Inflammatory macrophage treated with lipopolysaccharide for 4 hours (primary cell): ENCODE measurements around the gene ESRRG.
"Not testable (repeated sequence)": the region's sequence is repeated elsewhere in the genome, so short reads cannot be mapped to it uniquely, and the experiment has no call there.

Source experiments
- DNase-seq: peaks from one replicate; pipeline ENCODE4 v3.0.0-alpha.2; 2020

The ESRRG gene

DNA sequence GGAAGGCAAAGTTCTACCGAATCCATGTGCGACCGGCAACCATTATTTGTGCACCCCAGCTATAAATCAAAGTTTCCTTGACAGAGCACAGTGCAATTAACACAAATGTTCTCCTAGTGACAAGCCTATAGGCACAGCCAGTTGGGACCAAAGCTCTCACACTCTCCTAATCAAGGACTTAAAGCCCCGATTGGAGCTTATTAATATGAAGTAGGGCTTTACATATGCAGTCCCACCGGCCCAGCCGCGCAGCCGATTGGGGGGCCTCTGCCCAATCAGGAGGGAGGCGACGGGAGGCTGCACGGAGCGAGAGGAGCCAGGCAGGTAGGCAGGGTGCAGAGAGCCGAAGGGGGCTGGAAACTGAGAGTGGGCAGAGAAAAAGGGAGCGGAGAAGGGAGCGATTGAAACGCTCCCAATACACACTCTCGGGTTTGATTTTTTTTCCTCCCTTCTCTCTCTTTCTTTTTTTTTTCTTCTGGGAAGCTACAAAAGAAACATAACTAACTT, at the start of gene ESRRG:
TSS of gene ESRRG (minus strand) at position 156 of the 507 bp plus-strand sequence. CDS start at position 26, 130 bp downstream.
- no peak for DNase-seq

DNA sequence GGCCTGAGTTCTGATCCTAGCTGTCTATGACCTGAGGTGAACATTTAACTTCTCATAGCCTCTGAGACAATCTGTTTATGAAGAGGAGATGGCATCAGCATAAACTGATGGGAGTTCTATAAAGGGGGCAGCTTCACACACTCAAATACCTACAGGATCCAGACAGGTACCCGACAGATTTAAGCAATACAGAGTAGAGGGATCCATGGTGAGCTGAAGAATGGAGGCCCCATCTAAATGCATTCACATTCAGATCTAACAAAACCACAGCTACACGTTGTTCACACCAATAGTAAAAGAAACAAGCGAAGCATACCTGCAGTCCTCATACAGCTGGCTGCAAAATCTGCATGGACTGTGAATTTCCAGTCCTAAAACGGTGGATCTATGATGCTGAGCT, 48.7 kb upstream of the ESRRG start:
- no peak for DNase-seq

DNA sequence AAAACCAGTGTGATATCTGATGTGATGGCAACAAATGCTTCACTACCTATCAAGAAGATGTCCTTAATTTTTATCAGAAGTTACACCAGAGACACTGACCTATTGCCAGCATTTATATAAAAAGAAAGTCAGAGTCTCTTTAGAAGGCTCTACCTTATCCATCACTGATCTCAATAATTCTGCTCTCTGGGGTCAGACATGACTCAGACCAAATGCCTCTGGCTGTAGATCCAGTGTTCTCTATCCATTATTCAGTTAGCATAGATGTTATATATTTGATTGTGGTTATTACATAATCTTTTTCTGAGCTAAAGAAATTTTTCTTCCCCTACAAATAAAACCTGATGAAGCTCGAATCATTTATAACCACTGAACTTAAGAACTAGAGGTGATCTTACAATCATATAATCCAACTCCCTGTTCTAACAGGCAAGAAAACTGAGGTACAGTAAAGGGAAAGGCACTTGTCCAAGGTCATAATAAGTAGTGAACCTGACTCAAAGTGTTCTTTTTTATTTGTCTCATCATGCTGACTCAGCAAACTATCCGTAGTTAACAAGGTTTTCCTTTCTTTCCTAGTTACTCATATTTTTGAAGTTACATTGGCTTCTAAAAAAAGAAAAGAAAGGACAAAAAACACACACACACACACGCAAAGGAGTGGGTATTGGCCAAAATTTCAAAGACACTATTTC, 43.6 kb upstream of the ESRRG start:
- DNase-seq, result no peak

DNA sequence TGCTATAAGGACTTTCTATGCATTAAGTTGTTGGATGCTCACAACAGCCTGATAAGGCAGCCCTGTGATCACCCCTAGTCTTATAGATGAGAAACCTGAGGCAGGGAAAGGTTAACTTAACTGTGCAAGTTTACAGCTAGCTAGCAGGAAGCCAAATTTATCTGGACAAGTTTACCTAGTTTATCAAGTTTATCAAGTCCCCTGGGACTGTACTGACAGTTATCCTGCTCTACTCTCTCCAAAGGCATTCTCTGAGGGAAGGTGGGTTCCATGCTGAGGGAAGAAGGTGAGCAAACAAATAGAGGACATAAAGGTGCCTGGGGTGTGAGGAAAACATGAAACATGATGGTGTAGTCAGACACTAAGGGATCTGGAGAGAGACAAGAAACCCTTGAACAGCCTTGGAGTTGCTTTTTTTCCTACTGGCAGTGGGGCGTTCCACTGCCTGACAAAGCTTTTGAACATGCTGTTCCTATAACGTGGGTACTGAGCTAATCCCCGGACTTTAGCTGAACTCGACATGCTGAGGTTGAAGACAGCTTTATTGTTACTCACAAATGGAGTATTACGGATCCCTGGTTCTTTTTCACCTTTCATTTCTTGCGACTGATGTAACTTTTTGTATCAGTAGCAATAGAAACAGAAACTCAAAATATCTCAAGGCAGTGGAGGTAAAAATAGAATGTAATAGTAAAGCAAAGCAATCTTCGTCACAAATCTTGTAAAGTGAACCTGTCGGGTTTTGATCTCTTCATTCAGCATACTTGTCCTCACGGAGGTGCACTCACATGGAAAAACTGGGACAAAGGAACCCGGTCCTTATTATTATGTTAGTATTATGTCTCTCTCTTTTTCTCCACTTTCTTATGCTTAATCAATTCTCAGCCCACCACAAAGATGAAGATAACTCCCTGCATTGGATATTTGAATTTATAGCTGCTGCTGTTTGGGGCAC, 42.4 kb upstream of the ESRRG start:
- no peak for DNase-seq

DNA sequence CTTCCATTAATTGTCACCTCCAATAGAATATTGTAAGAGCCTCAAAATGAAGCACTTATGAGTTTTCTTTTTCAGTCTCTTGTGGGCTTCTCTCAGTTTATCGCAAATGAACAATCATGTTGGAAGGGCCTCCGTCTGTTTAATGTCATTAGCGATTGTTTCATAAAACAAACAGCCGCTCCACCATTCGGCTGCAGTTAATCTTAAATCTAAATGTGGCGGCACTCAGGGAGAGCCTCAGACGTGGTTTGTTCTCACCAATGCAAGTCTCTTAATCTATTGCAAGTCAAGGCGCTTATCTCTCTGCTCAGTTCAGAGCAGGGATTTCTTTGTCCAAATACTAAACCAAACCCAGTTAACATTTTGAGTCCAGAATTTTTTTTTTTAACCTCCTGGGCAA, 34.9 kb upstream of the ESRRG start:
- DNase-seq, result no peak

DNA sequence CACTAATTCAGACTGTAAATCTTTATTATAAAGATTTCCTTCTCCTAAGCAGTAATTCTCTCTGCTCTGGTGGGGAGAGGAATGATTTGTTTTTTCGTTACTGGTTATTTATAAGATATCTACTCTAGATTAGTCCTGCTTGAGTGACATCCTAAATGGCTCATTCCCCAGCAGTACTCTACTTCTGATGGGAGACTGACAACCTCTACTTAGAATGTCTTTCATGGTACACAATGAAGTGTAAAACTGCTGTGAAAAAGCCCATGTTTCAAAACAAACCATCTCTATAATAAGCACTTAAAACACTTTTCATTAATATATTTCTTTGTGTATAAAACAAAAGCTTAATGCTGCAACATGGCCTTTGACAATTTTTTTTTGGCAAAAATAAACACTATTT, 33.9 kb upstream of the ESRRG start:
- DNase-seq, result no peak

DNA sequence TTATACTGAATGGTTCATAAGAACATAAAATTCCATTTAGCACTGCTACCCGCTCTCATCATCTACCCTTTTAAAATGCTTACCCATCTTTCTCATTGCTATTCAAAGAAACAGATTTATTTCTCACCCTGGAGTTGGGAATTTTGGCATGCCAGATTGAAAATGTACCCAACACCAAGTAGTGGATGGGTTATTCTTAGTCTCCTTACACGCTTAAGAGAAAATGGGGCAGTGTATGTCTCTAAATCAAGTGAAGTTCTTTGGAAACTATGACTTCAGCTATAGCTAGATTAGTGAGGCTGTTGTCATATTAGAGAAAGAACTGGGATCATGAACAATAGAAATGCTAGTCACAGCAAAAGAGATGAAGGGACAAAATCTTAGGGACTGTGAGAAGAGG, 27.7 kb upstream of the ESRRG start:
- DNase-seq, result no peak

DNA sequence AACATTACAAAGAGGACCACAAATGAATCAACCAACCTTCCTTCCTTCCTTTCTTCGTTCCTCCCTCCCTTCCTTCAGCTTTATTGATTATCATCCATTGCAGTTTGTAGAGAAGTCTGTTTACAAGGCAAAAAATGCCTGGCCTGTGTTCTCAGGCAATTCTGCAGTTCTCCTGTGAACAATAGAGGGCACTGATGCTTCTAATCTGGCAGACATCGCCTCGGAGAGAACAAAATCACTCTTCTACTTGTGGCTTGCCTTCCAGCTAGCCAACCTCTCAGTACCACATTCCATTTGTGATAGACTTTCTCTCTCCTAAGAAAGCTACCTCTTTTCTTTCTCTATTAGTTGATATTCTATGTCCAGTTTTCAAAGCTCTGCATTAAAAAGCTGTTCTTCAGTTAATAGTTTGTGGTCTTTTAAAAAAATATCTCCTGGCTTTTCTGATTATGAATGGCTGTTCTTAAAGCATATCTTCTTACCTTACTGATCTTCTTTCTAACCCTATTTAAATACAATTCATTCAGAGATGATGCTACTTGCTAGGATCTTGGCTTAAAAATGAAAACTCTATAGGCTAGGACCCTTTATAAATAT, 26.9 kb upstream of the ESRRG start:
- no peak for DNase-seq

DNA sequence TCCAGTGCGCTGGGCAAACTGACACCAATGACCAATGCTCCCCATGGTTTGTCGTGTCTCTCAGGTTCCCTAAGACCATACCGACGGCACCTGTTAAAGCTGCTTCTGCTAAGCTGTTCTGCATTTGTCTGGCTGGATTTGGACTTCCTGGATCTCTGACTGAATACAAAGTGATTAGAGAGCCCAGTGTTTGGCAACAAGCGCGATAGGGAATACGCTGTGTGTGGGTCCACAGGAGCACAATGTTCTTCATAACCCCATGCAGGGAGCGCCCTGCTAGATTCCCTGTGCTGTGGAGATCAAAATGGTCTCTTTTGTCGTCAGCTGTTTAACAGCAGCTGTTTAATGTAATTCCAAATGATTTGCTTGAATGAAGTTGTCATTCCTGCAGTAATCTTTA, 26.0 kb upstream of the ESRRG start:
- no peak for DNase-seq

DNA sequence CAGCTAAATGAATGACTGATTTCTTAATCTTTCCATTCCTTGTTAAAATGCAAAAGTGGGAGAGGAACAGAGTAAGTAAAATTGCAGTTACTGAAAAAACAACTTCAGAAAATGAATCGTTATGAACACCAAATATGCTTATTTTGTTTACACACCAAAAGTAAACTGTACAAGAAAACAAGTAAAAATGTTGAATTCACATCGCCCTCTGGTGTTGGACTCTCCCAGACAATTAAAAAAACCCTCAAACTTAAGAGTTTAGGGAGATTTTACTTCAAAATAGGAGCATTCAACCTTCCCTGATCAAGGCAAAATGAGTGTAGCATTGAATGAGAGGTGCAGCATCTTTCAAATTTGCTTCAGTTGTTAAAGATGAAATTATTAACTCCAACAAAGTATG, 19.4 kb upstream of the ESRRG start:
- DNase-seq, result no peak

DNA sequence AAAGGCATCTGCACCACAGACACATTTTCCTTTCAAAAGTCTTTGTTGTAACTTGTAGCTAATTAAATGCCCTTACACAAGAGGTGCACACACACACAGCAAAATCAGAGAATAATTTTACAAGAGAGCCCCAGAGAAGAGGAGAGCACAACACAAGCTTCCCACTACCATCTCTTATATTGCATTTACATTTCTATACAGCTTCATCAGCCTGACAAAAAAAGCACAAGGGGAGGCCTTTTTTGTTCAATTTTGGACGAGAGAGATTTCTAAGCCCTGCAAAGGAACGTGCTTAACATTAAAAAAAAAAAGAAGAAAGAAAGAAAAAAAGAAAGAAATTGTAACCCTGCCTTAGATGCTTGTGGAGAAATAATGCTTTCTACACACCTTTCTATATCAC, 17.1 kb upstream of the ESRRG start:
- no peak for DNase-seq

DNA sequence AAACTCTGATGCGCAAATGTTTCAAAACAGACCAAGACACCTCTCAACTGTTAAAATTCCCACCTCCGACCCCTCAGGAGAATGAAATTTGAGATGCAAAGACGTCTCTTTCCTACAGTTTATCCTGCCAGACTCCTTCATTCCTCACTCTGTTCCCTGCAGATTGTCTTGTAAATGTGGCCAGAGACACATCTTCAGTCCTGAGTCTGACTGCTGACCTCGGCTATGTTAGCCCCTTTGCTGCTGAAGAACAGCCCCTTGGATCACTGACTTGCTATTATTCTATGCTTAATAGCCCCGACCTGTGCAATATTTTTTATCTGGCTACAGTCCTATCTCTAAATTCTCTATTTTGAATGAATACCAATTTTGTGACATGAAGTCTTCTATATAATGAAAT, 16.6 kb upstream of the ESRRG start:
- no peak for DNase-seq

DNA sequence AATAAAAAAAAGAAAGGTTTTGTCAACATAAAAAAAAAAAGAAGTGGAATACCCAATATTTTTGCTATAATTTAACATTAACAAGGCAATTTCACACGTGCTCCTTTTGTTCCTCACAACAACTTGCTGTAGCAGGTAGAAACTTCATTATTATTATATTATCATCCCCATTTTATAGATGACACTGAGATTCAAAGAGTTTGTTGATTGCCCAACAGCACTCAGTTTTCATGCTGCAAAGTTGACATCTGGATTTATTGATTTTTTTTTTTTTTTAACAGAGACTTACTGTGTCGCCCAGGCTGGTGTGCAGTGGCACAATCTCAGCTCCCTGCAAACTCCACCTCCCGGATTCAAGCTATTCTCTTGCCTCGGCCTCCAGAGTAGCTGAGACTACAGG, 8.9 kb upstream of the ESRRG start:
- DNase-seq, result no peak

DNA sequence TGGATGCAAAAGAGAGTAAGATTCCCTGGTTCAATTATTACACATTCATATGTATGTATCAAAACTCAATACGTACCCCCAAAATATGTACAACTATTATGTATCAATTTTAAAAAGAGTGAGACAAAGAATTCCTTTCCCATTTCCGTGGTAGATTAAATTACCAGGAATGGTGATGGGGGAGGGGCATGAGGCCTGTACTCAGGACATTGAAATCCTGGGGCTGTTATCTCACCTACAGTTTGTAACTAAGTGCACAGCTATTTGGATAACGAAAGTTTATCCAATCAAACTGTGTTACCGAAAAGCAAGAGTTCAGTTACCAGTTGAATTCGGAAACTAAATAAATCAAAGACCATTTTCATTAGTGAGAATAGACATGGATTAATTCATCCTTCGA, 8.3 kb upstream of the ESRRG start:
- no peak for DNase-seq

DNA sequence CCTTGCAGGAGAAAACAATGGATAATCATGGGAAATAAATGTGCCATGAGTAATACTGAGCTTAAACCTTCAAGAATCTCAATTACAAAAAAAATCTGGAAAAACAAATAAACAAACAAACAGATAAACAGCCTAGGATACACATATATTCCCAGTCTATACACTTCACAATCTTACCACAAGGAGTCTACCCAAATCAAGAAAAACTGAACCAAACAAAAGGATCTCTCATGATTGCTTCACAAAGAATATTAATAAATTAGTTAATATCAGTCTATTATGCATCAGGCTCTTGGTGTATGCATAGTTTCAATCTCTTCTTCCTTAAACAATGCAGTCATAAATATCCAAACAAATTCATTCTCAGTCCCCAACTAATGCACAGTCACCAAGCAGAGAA, 3.2 kb upstream of the ESRRG start:
- DNase-seq, result no peak

DNA sequence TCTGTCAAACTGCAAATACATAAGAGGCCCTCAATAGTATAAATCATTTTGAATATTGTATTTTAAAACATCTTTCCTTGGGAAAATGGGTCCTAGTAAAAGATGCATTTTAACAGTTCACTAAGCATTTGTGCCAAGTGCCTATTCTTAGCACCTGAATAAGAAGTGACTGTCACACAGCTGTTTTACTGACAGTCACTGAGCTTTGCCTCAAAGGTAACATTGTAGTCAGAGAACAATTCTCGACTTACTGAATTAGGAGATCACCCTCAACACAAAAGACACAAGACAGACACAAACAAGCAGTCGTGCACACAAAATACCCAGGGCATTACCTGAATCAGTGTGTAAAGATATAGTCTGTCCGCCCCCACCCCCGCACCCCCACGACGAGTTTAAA, 408 bp downstream of the ESRRG start:
- no peak for DNase-seq

DNA sequence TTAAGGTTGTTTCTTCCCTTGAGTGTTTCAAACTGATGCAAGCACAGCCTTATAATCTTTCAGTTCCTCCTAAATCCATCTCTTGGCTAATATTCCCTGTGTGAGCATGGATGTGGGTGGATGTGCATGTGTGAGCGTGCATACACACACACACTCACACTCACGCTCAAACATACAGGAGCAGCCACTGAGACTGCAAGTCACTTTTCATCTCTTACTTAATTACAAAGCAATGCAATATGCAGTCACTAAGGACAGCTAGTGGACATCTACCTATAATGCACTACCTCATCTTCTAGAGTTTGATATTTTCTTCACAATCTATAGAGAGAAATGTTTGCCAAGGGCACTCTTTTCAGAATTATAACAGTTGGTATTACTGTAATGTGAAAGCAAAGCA, 1.4 kb downstream of the ESRRG start:
- DNase-seq, result no peak

DNA sequence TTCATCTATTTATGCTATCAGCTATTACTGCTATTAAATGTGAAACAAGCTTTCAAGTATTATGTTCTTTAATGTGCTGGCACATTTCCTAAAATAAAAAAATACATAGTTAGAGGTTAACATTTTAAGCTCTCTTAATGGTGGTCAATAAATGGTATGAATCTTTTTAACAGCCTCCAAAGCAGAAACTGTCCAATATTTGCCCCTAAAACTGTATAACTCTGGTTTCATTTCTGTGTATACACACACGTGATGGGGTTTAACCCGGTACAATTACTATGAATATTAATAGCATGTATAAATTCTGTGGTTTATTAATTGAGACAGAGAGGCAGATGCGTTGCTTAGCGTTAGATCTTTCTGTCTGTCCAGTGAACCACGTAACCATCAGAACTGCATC, 2.2 kb downstream of the ESRRG start:
- DNase-seq, result no peak

DNA sequence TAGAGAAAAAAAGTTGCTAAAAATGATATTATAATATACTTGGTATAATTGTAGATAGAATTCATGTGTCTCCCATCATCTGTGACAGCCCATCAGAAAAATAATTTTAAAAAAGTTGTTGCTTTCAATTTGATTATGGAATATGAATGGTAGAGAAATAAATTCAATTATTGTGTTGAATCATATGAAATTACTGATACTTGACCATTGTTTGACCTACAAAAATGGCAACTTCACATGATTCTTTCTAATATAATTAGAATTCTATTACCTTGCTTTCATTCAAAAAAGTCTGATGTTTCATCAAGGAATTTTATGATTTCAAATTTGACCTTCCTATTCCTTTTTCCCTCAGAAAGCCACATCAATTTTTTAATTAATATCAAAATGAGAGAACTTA, 11.5 kb downstream of the ESRRG start:
- no peak for DNase-seq

DNA sequence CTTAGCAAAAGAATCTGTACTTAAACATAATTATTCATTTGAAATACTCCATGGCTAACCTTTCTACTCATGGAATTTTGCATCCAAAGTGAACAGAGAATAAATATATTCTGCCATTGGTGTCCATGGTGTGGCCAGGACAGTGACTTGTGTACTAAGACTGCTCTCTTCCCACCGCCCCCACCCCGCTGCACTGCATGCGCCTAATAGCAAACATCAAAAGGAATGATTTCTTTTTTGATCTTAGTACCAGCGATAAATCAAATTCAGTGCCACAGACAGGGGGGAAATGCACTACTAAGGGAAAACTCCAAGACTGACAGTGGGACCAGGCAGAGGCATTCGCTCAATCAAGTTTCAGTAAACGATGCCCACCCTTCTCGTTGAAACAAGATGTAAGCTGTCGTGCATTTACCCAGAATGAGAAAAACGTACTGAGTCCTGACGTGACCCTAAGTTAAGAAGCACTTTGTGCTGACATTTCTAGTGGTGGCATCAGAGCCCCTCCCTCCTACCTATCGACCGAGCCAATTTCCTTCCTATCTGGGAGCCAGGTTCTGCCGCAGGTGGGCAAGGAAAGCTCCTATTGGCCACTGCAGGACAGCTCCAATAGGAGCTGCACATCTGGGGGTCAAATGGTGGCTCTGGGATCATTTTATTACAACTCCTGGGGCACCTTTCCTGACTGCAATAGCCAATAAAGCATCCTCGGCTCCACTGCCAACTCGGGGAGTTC, 12.5 kb downstream of the ESRRG start:
- DNase-seq, result no peak

DNA sequence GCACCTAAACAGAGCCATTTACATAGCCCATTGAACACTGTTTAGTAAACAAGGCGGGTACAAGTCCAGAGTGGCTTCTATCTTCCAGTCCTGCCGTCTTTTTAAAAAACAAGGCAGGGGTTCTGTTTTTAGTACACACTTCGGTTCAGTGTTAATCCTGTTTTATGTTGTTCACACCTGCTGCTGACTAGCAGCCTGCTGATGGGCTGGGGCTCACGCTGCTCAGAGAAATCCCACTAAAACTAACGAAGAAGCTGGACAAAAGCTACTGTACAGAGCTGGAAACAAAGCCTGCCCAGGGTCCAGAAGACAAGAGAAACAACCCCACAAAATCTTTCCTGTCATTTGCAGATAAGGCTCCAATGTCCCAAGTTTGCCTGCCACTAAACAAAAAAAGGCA, 13.2 kb downstream of the ESRRG start:
- DNase-seq, result no peak

DNA sequence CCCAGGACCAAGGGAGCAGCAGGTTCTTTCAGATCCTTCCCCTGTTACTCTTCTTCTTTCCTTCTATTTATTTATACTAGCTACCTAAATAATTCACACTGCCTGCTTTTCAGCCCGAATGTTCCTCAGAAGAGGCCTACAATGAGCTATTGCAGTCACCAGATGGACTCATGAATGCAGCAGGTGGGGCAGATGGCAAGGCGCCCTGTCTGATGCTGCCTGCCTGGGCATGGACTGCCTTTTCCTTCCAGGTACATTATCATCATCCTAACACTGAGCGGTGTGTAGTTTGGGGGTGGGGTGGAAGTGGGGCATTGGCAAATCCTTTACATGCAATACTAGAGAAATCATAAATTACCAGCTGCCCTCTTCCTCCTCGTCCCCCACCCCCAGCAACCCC, 17.6 kb downstream of the ESRRG start:
- no peak for DNase-seq

DNA sequence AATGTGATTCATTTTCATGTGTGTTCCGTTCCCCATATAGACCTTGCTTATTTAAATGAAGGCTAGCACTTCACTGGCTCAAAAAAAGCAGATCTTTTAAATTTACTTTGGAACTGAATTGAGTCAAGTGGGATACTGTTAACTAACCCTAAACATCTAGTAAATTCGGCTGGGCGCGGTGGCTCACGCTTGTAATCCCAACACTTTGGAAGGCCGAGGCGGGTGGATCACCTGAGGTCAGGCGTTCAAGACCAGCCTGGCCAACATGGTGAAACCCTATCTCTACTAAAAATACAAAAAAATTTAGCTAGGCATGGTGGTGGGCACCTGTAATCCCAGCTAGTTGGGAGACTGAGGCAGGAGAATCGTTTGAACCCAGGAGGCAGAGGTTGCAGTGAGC, 19.2 kb downstream of the ESRRG start:
- DNase-seq, result not testable (repeated sequence)
